Measurements from ENCODE around the gene RHBDL2. TPM values are rescaled to one million over a fixed set of nuclear protein-coding genes. Genes with fewer than 3 reads are reported as not detected.

Gene RHBDL2
- total and polyA plus RNA-seq, 2 donors (not counting 1 experiment from before 2014, with no cell fraction given) = not detected

- Histone ChIP-seq H3K27ac (ENCODE audit: low read length in 2 of 2) (no peak overlapping the region), H3K27me3 (replicated peaks in 1 of 4; ENCODE audit: control extremely low read depth in 1 of 4, control insufficient read depth in 3 of 4, insufficient read depth in 4 of 4, low read length in 3 of 4) (peaks cover 0 to 6% (median 0%) of the 10 kb centered on the region in 4 experiments), H3K4me1 (ENCODE audit: control insufficient read depth in 2 of 2, insufficient read depth in 2 of 2, low read length in 2 of 2) (no peaks in the 10 kb centered on the region), H3K4me2 (replicated peaks; ENCODE audit: low read depth, low read length, poor library complexity, severe bottlenecking) (no peak overlapping the region), H3K36me3 (replicated peaks in 1 of 2; ENCODE audit: control extremely low read depth in 1 of 2, control insufficient read depth in 1 of 2, extremely low read depth in 1 of 2, insufficient read depth in 2 of 2, low read length in 1 of 2) (no peaks in the 10 kb centered on the region), H3K9me3 (ENCODE audit: control extremely low read depth in 1 of 3, control insufficient read depth in 2 of 3, insufficient read depth in 1 of 3, low read length in 2 of 3) (no peaks in the 10 kb centered on the region), H3K9ac (ENCODE audit: low read length) (no peak overlapping the region), H3K4me3 (ENCODE audit: control extremely low read depth in 1 of 5, extremely low read depth in 1 of 5, insufficient read depth in 1 of 5, low read depth in 2 of 5, low read length in 4 of 5) (no peak overlapping the region), H3K79me2 (ENCODE audit: control insufficient read depth, insufficient read depth, low read length) (no peaks in the 10 kb centered on the region), H4K20me1 (ENCODE audit: control insufficient read depth, insufficient read depth, low read length, poor library complexity, severe bottlenecking) (no peaks in the 10 kb centered on the region), H2AFZ (ENCODE audit: insufficient read depth, low read depth, low read length, poor library complexity, severe bottlenecking) (no peak overlapping the region)
- CTCF ChIA-PET = no interaction called here
- peaks cover 9% of the 10 kb centered on the region for H3K27me3 Mint-ChIP-seq
- no peak overlapping the region for H3K27ac Mint-ChIP-seq
- H3K4me1 Mint-ChIP-seq = no peaks in the 10 kb centered on the region
- POLR2A ChIA-PET = no interaction called here
- H3K9me3 Mint-ChIP-seq (ENCODE audit: insufficient read depth) = no peaks in the 10 kb centered on the region
- no peak overlapping the region for H3K4me3 Mint-ChIP-seq
- intact Hi-C loops (cut with micrococcal nuclease) = no loop called here
- DNase-seq (no peak), ATAC-seq (ENCODE audit: low read depth) (no peak)
- TF ChIP-seq, protein P1, sequence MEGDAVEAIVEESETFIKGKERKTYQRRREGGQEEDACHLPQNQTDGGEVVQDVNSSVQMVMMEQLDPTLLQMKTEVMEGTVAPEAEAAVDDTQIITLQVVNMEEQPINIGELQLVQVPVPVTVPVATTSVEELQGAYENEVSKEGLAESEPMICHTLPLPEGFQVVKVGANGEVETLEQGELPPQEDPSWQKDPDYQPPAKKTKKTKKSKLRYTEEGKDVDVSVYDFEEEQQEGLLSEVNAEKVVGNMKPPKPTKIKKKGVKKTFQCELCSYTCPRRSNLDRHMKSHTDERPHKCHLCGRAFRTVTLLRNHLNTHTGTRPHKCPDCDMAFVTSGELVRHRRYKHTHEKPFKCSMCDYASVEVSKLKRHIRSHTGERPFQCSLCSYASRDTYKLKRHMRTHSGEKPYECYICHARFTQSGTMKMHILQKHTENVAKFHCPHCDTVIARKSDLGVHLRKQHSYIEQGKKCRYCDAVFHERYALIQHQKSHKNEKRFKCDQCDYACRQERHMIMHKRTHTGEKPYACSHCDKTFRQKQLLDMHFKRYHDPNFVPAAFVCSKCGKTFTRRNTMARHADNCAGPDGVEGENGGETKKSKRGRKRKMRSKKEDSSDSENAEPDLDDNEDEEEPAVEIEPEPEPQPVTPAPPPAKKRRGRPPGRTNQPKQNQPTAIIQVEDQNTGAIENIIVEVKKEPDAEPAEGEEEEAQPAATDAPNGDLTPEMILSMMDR (IDR thresholded peaks at IDR 0.05) = no peak
- no peak for TF ChIP-seq EZH2 (IDR thresholded peaks at IDR 0.05; ENCODE audit: borderline replicate concordance, insufficient read depth, low read depth, low read length, poor library complexity, severe bottlenecking)
- WGBS (ENCODE audit: insufficient coverage) = 87% methylated on average over 2 of the region's 4 CpGs
Measured at GRCh38 chr1:38938722-38939260, 2.8 kb downstream of the RHBDL2 start.

- H3K4me1 Mint-ChIP-seq = no peaks in the 10 kb centered on the region
- TF ChIP-seq EZH2 (IDR thresholded peaks at IDR 0.05; ENCODE audit: borderline replicate concordance, insufficient read depth, low read depth, low read length, poor library complexity, severe bottlenecking) = no peak
- TF ChIP-seq, protein P1 (IDR thresholded peaks at IDR 0.05) = no peak
- Histone ChIP-seq H3K4me2 (replicated peaks; ENCODE audit: low read depth, low read length, poor library complexity, severe bottlenecking) (no peak overlapping the region), H3K4me3 (ENCODE audit: control extremely low read depth in 1 of 5, extremely low read depth in 1 of 5, insufficient read depth in 1 of 5, low read depth in 2 of 5, low read length in 4 of 5) (no peak overlapping the region), H3K79me2 (ENCODE audit: control insufficient read depth, insufficient read depth, low read length) (no peaks in the 10 kb centered on the region), H3K27ac (ENCODE audit: low read length in 2 of 2) (no peak overlapping the region), H4K20me1 (ENCODE audit: control insufficient read depth, insufficient read depth, low read length, poor library complexity, severe bottlenecking) (no peaks in the 10 kb centered on the region), H3K9ac (ENCODE audit: low read length) (no peak overlapping the region), H3K36me3 (replicated peaks in 1 of 2; ENCODE audit: control extremely low read depth in 1 of 2, control insufficient read depth in 1 of 2, extremely low read depth in 1 of 2, insufficient read depth in 2 of 2, low read length in 1 of 2) (no peaks in the 10 kb centered on the region), H3K4me1 (ENCODE audit: control insufficient read depth in 2 of 2, insufficient read depth in 2 of 2, low read length in 2 of 2) (no peaks in the 10 kb centered on the region), H3K27me3 (replicated peaks in 1 of 4; ENCODE audit: control extremely low read depth in 1 of 4, control insufficient read depth in 3 of 4, insufficient read depth in 4 of 4, low read length in 3 of 4) (no peaks in the 10 kb centered on the region), H3K9me3 (ENCODE audit: control extremely low read depth in 1 of 3, control insufficient read depth in 2 of 3, insufficient read depth in 1 of 3, low read length in 2 of 3) (no peaks in the 10 kb centered on the region), H2AFZ (ENCODE audit: insufficient read depth, low read depth, low read length, poor library complexity, severe bottlenecking) (no peak overlapping the region)
- POLR2A ChIA-PET = no interaction called here
- CTCF ChIA-PET = no interaction called here
- H3K27me3 Mint-ChIP-seq = no peaks in the 10 kb centered on the region
- intact Hi-C loops (cut with micrococcal nuclease) = no loop called here
- no peaks in the 10 kb centered on the region for H3K9me3 Mint-ChIP-seq (ENCODE audit: insufficient read depth)
- no peak overlapping the region for H3K4me3 Mint-ChIP-seq
- H3K27ac Mint-ChIP-seq = no peak overlapping the region
- WGBS (ENCODE audit: insufficient coverage) = 96% methylated on average over 5 of the region's 7 CpGs
- DNase-seq (no peak), ATAC-seq (ENCODE audit: low read depth) (no peak)
Measured at GRCh38 chr1:38932571-38932970, 9.1 kb downstream of the RHBDL2 start.

All from B cell (primary cell).